GM12878 (cell line): ENCODE measurements around the gene AGAP3. TPM values are rescaled to one million over a fixed set of nuclear protein-coding genes. Genes with fewer than 3 reads are reported as not detected.

Source experiments
- ATAC-seq: fragments of 200-7000 bp; cut with Tn5 transposase; 3 replicates; pipeline ENCODE4 v1.9.1; 2020; ENCODE audit warnings: mild to moderate bottlenecking, moderate library complexity
- BruUV-seq: library from RNA; stranded (reverse); fragments of 400-500 nt; replicated peaks from 2 replicates; lab custom pipeline; 2021; lab: Mats Ljungman, UMichigan
- CTCF ChIA-PET: fragments of 300-600 bp; sonication (Branson Sonifier 250); formaldehyde crosslinking; extraction: SDS; loops from one replicate; lab custom pipeline; 2021; ENCODE audit warnings: inconsistent platforms; lab: Yijun Ruan, JAX
- POLR2A ChIA-PET: fragments of 350-600 bp; formaldehyde crosslinking; extraction: SDS; loops from one replicate; lab custom pipeline; 2021; ENCODE audit warnings: inconsistent platforms; lab: Charles Lee
- RAD21 ChIA-PET: fragments of 300-600 bp; sonication (Branson Sonifier 250); formaldehyde crosslinking; loops from one replicate; lab custom pipeline; 2023; ENCODE audit warnings: antibody characterized with exemption; ENCODE audit not compliant: unreplicated experiment; lab: Charles Lee
- SMC1A ChIA-PET: fragments of 300-600 bp; sonication (Branson Sonifier 250); formaldehyde crosslinking; loops from one replicate; lab custom pipeline; 2023; ENCODE audit not compliant: unreplicated experiment, uncharacterized antibody; lab: Charles Lee
- DNase-seq: peaks from one replicate; pipeline ENCODE4 v3.0.0-alpha.2; 2011; ENCODE audit warnings: low read depth, low spot score
- FAIRE-seq: peaks from 3 replicates; lab custom pipeline; 2011; peaks lifted over from hg19 to GRCh38; lab: Jason Lieb, UNC
- H2AFZ ChIP-seq: 2 replicates; pipeline ENCODE4 v1.6.0; 2011; ENCODE audit warnings: low read depth, low read length, control low read depth; ENCODE audit not compliant: control insufficient read depth
- H3K27ac ChIP-seq: 2 replicates; pipeline ENCODE4 v1.5.1; 2011; ENCODE audit warnings: control low read depth; ENCODE audit not compliant: control insufficient read depth, insufficient read depth
- H3K27me3 ChIP-seq, 2 experiments: replicated peaks in 1 of 2; 2 replicates each; pipeline versions ENCODE4 v1.6.0 to v1.6.1; 2011; ENCODE audit warnings: low read length in 1 of 2; ENCODE audit not compliant: control insufficient read depth in 2 of 2, insufficient read depth in 2 of 2
- H3K36me3 ChIP-seq, 2 experiments: 2 replicates each; pipeline ENCODE4 v1.5.1; 2011; ENCODE audit warnings: low read length in 1 of 2; ENCODE audit not compliant: control insufficient read depth in 2 of 2, insufficient read depth in 2 of 2
- H3K4me1 ChIP-seq: 2 replicates; pipeline ENCODE4 v1.6.1; 2011; ENCODE audit warnings: mild to moderate bottlenecking, low read length, moderate library complexity, mixed read lengths; ENCODE audit not compliant: control insufficient read depth, insufficient read depth
- H3K4me2 ChIP-seq: 2 replicates; pipeline ENCODE4 v1.6.0; 2011; ENCODE audit warnings: control low read depth; ENCODE audit not compliant: control insufficient read depth, insufficient read depth
- H3K4me3 ChIP-seq: fragments of 200-600 bp; sonication (generic); 2 replicates; pipeline ENCODE4 v1.5.1; 2016
- H3K79me2 ChIP-seq: 2 replicates; pipeline ENCODE4 v1.6.0; 2011; ENCODE audit warnings: low read length; ENCODE audit not compliant: control insufficient read depth, insufficient read depth
- H3K9ac ChIP-seq: 2 replicates; pipeline ENCODE4 v1.8.0; 2011; ENCODE audit warnings: low read length, control low read depth, mixed read lengths; ENCODE audit not compliant: control insufficient read depth, insufficient read depth
- H3K9me3 ChIP-seq: replicated peaks from 3 replicates; pipeline ENCODE4 v1.5.1; 2011; ENCODE audit warnings: mild to moderate bottlenecking, low read length; ENCODE audit not compliant: control insufficient read depth, insufficient read depth
- H4K20me1 ChIP-seq: 2 replicates; pipeline ENCODE4 v1.6.0; 2011; ENCODE audit not compliant: control insufficient read depth, insufficient read depth
- EP300 ChIP-seq, 2 experiments: fragments of 150-350 bp in 1 of 2; IDR thresholded peaks; 2 replicates each; pipeline ENCODE4 v1.6.1; 2011 to 2012; ENCODE audit warnings: low read depth in 2 of 2, low read length in 2 of 2, borderline replicate concordance in 1 of 2, improper control_type of control experiment in 1 of 2, inconsistent platforms in 1 of 2; ENCODE audit not compliant: control insufficient read depth in 1 of 2
- ESRRA ChIP-seq: IDR thresholded peaks from 2 replicates; pipeline ENCODE4 v1.6.1; 2012; ENCODE audit warnings: mild to moderate bottlenecking, low read length, improper control_type of control experiment
- GABPA ChIP-seq: IDR thresholded peaks from 2 replicates; pipeline ENCODE4 v1.6.1; 2014; ENCODE audit warnings: antibody characterized with exemption, low read depth, mild to moderate bottlenecking, inconsistent platforms
- MTA2 ChIP-seq: fragments of 450-650 bp; IDR thresholded peaks from 2 replicates; pipeline ENCODE4 v1.6.1; 2016; ENCODE audit warnings: low read depth, mild to moderate bottlenecking, moderate library complexity
- MYC ChIP-seq: IDR thresholded peaks from 2 replicates; pipeline ENCODE4 v1.6.1; 2011; ENCODE audit warnings: mild to moderate bottlenecking, low read length, moderate library complexity, inconsistent platforms; ENCODE audit not compliant: insufficient read depth, insufficient replicate concordance, insufficient read length, severe bottlenecking
- SP1 ChIP-seq: IDR thresholded peaks from one replicate; pipeline ENCODE4 v1.6.1; 2011; ENCODE audit warnings: low read depth, low read length
- SREBF2 ChIP-seq: IDR thresholded peaks from 2 replicates; pipeline ENCODE4 v1.6.1; 2012; ENCODE audit warnings: mild to moderate bottlenecking, low read length
- ZBTB33 ChIP-seq: fragments of 450-650 bp; IDR thresholded peaks from 2 replicates; pipeline ENCODE4 v1.6.1; 2017; ENCODE audit warnings: mild to moderate bottlenecking
- WGBS: methylation state at CpG from one replicate; pipeline ENCODE4 v1.1.6; 2016; ENCODE audit warnings: low lambda C conversion rate; ENCODE audit not compliant: insufficient replicate concordance, insufficient coverage; ENCODE audit errors: missing lambda C conversion rate; 5-methylcytosine and 5-hydroxymethylcytosine counted together
- in situ Hi-C: fragments of 300-500 bp; cut with MboI; formaldehyde crosslinking; loops from 9 replicates; pipeline ENCODE4 v1.14.3; 2018; ENCODE audit warnings: mixed read lengths
- intact Hi-C: fragments of 100-400 bp; cut with micrococcal nuclease; formaldehyde crosslinking; loops from one replicate; pipeline ENCODE4 v1.14.2; 2022; ENCODE audit not compliant: unreplicated experiment
- polyA plus RNA-seq, 11 experiments: library from polyadenylated mRNA; depleted of rRNA in 4 of 11; unstranded in 6 of 11; stranded (reverse) in 5 of 11; fragments of >200 nt; fragmentation: Nextera tagmentation in 4 of 11; fragmentation: Illumina TruSeq in 1 of 11; extraction: Ambion mirVana in 4 of 11; extraction: Trizol in 1 of 11; gene quantifications; 1 replicate in 1 of 11; 2 replicates in 10 of 11; pipeline versions ENCODE4 v1.2.1 to v1.2.3, GENCODE V29; 2011 to 2016; ENCODE audit warnings: inconsistent platforms in 2 of 11, missing spikeins in 2 of 11, low read depth in 1 of 11
- total RNA-seq, 4 experiments: library from RNA; depleted of rRNA in 3 of 4; stranded (reverse); fragments of >200 nt in 3 of 4; fragmentation: Illumina TruSeq in 1 of 4; extraction: Trizol in 1 of 4; gene quantifications; 2 replicates each; pipeline versions ENCODE4 v1.2.1 to v1.2.3, GENCODE V29; 2013 to 2021

AGAP3 gene
- total and polyA plus RNA-seq, 10 of the 15 experiments (the other 5 are each of a cell fraction or from before 2014, with no cell fraction given), result 1.8 to 68.1 (median 15.7) TPM

GRCh38 chr7:151130741-151131157 lies 44.5 kb downstream of the AGAP3 start (continued):
- no peak for TF ChIP-seq ZBTB33
- no peak for TF ChIP-seq MTA2
- no peak for TF ChIP-seq GABPA
- no peak for TF ChIP-seq SP1
- TF ChIP-seq ESRRA, result no peak

GRCh38 chr7:151131224-151131591 lies 44.9 kb downstream of the AGAP3 start:
- FAIRE-seq (no peak), ATAC-seq (no peak), DNase-seq (no peak)
- Histone ChIP-seq H4K20me1 (no peaks in the 10 kb centered on the region), H3K4me3 (no peak overlapping the region), H3K27ac (no peak overlapping the region), H3K9me3 (no peaks in the 10 kb centered on the region), H3K4me2 (no peak overlapping the region), H3K36me3 (peaks cover 3 to 11% of the 10 kb centered on the region in 2 experiments; a peak in 3 of 4 replicates), H3K79me2 (no peaks in the 10 kb centered on the region), H3K9ac (no peak overlapping the region), H3K4me1 (no peaks in the 10 kb centered on the region), H3K27me3 (no peaks in the 10 kb centered on the region), H2AFZ (no peak overlapping the region)
- ChIA-PET RAD21 (no interaction called here), SMC1A (no interaction called here), CTCF (interaction anchor here (1.3 kb wide), 1 partner anchor 10 kb away, joined by 3 read pairs; no protein-coding TSS in a partner anchor), POLR2A (no interaction called here)
- TF ChIP-seq SREBF2, result no peak
- no peak for TF ChIP-seq MYC
- no peak for TF ChIP-seq EP300 (IDR thresholded peaks at IDR 0.05; ENCODE audit: borderline replicate concordance in 1 of 2, control insufficient read depth in 1 of 2, low read depth in 2 of 2, low read length in 2 of 2)
- in situ Hi-C loops, result no loop called here
- 96% methylated on average over 13 of the region's 13 CpGs for WGBS
- intact Hi-C loops, result no loop called here
- BruUV-seq, result no TSS peak
